Measurements from ENCODE around the gene PAGR1.
"Not testable (repeated sequence)": the region's sequence is repeated elsewhere in the genome, so short reads cannot be mapped to it uniquely, and the experiment has no call there.

Gene PAGR1

GRCh38 chr16:29862383-29862883 lies 46.5 kb downstream of the PAGR1 start:
- in situ Hi-C loops (cut with MboI; ENCODE audit: low sequenced_read_pairs): no loop called here

GRCh38 chr16:29862884-29863668 lies 47.1 kb downstream of the PAGR1 start, which contains the start of gene CDIPT:
Gene CDIPT, minus strand, starts transcription at chr16:29863226. Its CDS starts 369 bp downstream, at chr16:29862857.
- in situ Hi-C loops (cut with MboI; ENCODE audit: low sequenced_read_pairs): no loop called here

DNA sequence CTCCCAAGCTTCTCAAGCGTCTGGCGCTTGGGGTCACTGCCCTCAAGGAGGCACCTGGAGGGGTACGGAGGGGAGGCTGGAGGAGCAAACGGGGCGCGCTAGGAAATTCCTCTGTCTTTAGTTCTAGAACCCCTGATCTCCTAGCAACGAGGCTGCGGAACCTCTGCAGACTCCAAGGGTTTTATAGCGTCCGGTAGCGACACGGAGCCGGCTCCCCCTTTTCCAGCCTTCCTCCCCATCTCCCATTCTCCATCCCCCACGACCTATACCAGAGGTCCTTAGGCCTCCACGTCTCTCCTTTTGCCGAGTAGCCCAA lies 47.7 kb downstream of the PAGR1 start:
- in situ Hi-C loops (cut with MboI; ENCODE audit: low sequenced_read_pairs): no loop called here

GRCh38 chr16:29864205-29864604 lies 48.3 kb downstream of the PAGR1 start:
- in situ Hi-C loops (cut with MboI; ENCODE audit: low sequenced_read_pairs): no loop called here

- in situ Hi-C loops (cut with MboI; ENCODE audit: low sequenced_read_pairs): no loop called here
These were observed 52.6 kb downstream of the PAGR1 start for GRCh38 chr16:29868396-29869009.

DNA sequence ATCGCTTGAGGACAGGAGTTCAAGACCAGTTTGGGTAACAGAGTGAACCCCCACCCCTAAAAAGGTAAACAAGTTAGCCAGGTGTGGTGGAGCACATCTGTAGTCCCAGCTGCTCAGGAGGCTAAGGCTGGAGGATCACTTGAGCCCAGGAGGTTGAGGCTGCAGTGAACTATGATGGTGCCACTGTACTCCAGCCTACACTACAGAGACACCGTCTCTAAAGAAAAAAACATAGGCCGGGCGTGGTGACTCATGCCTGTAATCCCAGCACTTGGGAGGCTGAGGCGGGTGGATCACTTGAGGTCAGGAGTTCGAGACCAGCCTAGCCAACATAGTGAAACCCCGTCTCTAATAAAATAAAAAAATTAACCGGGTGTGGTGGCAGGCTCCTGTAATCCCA lies 53.1 kb downstream of the PAGR1 start:
- in situ Hi-C loops (cut with MboI; ENCODE audit: low sequenced_read_pairs): not testable (repeated sequence)
